A673 (cell line): ENCODE measurements around the gene PRMT7. TPM values are rescaled to one million over a fixed set of nuclear protein-coding genes. Genes with fewer than 3 reads are reported as not detected.

Source experiments
- BruUV-seq: library from RNA; stranded (reverse); fragments of 400-500 nt; replicated peaks from 2 replicates; lab custom pipeline; 2021; lab: Mats Ljungman, UMichigan
- CTCF ChIA-PET: fragments of 300-600 bp; sonication (Branson Sonifier 250); formaldehyde crosslinking; loops from one replicate; lab custom pipeline; 2022; ENCODE audit warnings: antibody characterized with exemption; lab: Charles Lee
- POLR2A ChIA-PET: fragments of 300-600 bp; sonication (Branson Sonifier 250); formaldehyde crosslinking; loops from one replicate; lab custom pipeline; 2022; ENCODE audit warnings: antibody characterized with exemption; ENCODE audit not compliant: low non-redundant PET; lab: Charles Lee
- DNase-seq: peaks from one replicate; pipeline ENCODE4 v3.0.0-alpha.2; 2015; ENCODE audit warnings: low spot score
- H3K27ac ChIP-seq: fragments of 200-600 bp; sonication (generic); 2 replicates; pipeline ENCODE4 v1.5.1; 2016; ENCODE audit warnings: mixed run types, low read depth, mild to moderate bottlenecking, mixed read lengths, antibody characterized with exemption, low read length; ENCODE audit not compliant: poor library complexity, severe bottlenecking
- H3K27me3 ChIP-seq: fragments of 200-600 bp; sonication (generic); replicated peaks from 2 replicates; pipeline ENCODE4 v1.6.1; 2017; ENCODE audit warnings: mixed run types, low read depth, mild to moderate bottlenecking, mixed read lengths, antibody characterized with exemption, low read length; ENCODE audit not compliant: insufficient read depth, poor library complexity
- H3K36me3 ChIP-seq: fragments of 200-600 bp; sonication (generic); 2 replicates; pipeline ENCODE4 v1.6.1; 2016; ENCODE audit warnings: mixed run types, mild to moderate bottlenecking, mixed read lengths, antibody characterized with exemption, low read length; ENCODE audit not compliant: insufficient read depth, poor library complexity, severe bottlenecking
- H3K4me1 ChIP-seq: fragments of 200-600 bp; sonication (generic); 2 replicates; pipeline ENCODE4 v1.6.1; 2017; ENCODE audit warnings: mixed run types, mild to moderate bottlenecking, mixed read lengths, antibody characterized with exemption, low read length; ENCODE audit not compliant: insufficient read depth, poor library complexity, severe bottlenecking
- H3K4me3 ChIP-seq: fragments of 200-600 bp; sonication (generic); 2 replicates; pipeline ENCODE4 v1.5.1; 2016; ENCODE audit warnings: low read depth, mixed run types, mild to moderate bottlenecking, mixed read lengths, low read length; ENCODE audit not compliant: poor library complexity, severe bottlenecking
- H3K9me3 ChIP-seq: fragments of 200-600 bp; sonication (generic); 2 replicates; pipeline ENCODE4 v1.6.1; 2016; ENCODE audit warnings: mixed run types, low read depth, mild to moderate bottlenecking, mixed read lengths, antibody characterized with exemption, low read length; ENCODE audit not compliant: poor library complexity, severe bottlenecking
- EZH2 ChIP-seq: fragments of 200-600 bp; sonication (generic); IDR thresholded peaks from 2 replicates; pipeline ENCODE4 v1.6.1; 2017; ENCODE audit warnings: borderline replicate concordance, low read depth, mild to moderate bottlenecking, mixed read lengths, antibody characterized with exemption, low read length; ENCODE audit not compliant: poor library complexity, severe bottlenecking
- intact Hi-C: fragments of 100-400 bp; cut with micrococcal nuclease; formaldehyde crosslinking; loops from one replicate; pipeline ENCODE4 v1.10.0; 2022; ENCODE audit not compliant: unreplicated experiment
- total RNA-seq: library from RNA; stranded (reverse); gene quantifications from 2 replicates; pipeline ENCODE4 v1.2.3, GENCODE V29; 2021
- TF ChIP-seq, protein P1 (sequence below): fragments of 300-800, 200-600 bp; sonication (generic); conservative IDR thresholded peaks from 2 replicates; pipeline ENCODE4 v1.5.1; 2017; ENCODE audit warnings: low read depth, mild to moderate bottlenecking, antibody characterized with exemption, low read length, moderate library complexity, mixed read lengths

PRMT7 gene
- total RNA-seq, 1 experiment from 2014 or later: 66.2 TPM

- Histone ChIP-seq H3K27me3 (no peaks in the 10 kb centered on the region), H3K27ac (no peak overlapping the region), H3K4me1 (no peaks in the 10 kb centered on the region), H3K36me3 (peaks cover 5% of the 10 kb centered on the region), H3K9me3 (no peaks in the 10 kb centered on the region), H3K4me3 (no peak overlapping the region)
- POLR2A ChIA-PET: no interaction called here
- TF ChIP-seq, protein P1, sequence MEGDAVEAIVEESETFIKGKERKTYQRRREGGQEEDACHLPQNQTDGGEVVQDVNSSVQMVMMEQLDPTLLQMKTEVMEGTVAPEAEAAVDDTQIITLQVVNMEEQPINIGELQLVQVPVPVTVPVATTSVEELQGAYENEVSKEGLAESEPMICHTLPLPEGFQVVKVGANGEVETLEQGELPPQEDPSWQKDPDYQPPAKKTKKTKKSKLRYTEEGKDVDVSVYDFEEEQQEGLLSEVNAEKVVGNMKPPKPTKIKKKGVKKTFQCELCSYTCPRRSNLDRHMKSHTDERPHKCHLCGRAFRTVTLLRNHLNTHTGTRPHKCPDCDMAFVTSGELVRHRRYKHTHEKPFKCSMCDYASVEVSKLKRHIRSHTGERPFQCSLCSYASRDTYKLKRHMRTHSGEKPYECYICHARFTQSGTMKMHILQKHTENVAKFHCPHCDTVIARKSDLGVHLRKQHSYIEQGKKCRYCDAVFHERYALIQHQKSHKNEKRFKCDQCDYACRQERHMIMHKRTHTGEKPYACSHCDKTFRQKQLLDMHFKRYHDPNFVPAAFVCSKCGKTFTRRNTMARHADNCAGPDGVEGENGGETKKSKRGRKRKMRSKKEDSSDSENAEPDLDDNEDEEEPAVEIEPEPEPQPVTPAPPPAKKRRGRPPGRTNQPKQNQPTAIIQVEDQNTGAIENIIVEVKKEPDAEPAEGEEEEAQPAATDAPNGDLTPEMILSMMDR: no peak
- TF ChIP-seq EZH2: no peak
- intact Hi-C loops: no loop called here
- CTCF ChIA-PET: no interaction called here
- DNase-seq: no peak
- no TSS peak for BruUV-seq
These were observed 30.9 kb upstream of the PRMT7 start for GRCh38 chr16:68279726-68280558.

DNA sequence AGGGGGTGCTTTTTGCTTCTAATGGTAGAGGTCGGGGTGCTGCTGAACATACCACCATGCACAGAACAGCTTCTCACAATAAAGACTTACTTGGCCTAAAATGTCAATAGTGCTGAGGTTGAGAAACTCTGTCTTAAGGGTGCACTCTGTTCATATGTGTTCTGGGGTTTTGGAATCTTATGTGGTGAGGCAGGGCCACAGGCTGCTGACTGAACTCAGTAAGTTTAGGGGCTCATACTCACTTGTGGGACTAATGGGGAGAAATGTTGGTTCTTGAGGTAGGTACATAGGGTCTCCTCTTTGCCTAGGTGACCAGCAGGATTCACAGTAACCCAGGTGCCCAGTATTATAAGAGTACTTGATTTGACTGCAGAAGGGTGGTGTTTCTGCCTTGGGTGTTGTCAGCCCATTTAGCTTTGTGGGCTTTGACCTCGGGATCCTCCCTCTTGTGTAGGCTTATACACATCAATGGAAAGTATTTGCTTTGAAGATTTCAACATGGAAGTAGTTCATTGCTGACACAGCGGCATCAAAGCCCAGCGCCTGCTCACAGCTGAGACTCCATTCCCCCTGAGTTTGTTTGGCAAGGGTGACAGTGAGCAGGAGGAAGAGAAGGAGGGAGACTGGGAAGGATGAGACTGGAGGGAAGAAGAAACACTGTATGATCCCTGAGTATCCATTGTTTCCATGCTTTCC is 29.3 kb upstream of the PRMT7 start:
- Histone ChIP-seq H3K27ac (no peak overlapping the region), H3K4me1 (no peaks in the 10 kb centered on the region), H3K4me3 (no peak overlapping the region), H3K36me3 (peaks cover 5% of the 10 kb centered on the region), H3K27me3 (no peaks in the 10 kb centered on the region), H3K9me3 (no peaks in the 10 kb centered on the region)
- POLR2A ChIA-PET: no interaction called here
- intact Hi-C loops: no loop called here
- CTCF ChIA-PET: no interaction called here
- TF ChIP-seq, protein P1: no peak
- DNase-seq: no peak
- BruUV-seq: no TSS peak

DNA sequence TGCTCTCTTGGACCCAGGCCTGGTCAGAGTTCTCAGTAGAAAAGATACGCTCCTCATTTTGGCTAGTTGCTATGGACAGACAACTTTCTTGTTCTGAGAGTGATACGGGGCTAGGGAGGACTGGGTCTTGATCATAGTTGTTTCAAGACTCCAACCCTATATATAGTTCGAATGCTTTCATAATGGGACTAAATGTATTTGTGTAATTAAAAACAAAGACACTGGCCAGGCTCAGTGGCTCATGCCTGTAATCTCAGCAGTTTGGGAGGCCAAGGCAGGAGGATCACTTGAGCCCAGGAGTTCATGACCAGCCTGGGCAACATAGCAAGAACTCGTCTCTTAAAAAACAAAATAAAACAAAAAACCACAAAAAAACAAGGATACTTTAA is 28.8 kb upstream of the PRMT7 start:
- Histone ChIP-seq H3K9me3 (no peaks in the 10 kb centered on the region), H3K4me1 (no peaks in the 10 kb centered on the region), H3K36me3 (peaks cover 5% of the 10 kb centered on the region), H3K27ac (no peak overlapping the region), H3K4me3 (no peak overlapping the region), H3K27me3 (no peaks in the 10 kb centered on the region)
- ChIA-PET POLR2A (no interaction called here), CTCF (no interaction called here)
- intact Hi-C loops: no loop called here
- no peak for TF ChIP-seq EZH2
- TF ChIP-seq, protein P1: no peak
- no peak for DNase-seq
- BruUV-seq: no TSS peak
